Spleen (tissue), 13 donors: ENCODE results near the gene IL17B. TPM values are rescaled to one million over a fixed set of nuclear protein-coding genes. Genes with fewer than 3 reads are reported as not detected.
A peak's percentile ranks its signal among the peaks of the same experiment; 100 is the strongest.

Experiments
- DNase-seq: peaks from one replicate; pipeline ENCODE4 v3.0.0-alpha.2; 2020
- H3K27ac ChIP-seq, 8 donors: fragments of 200-600 bp; sonication (generic) in 7 of 8; 1 replicate in 4 of 8; 2 replicates in 4 of 8; pipeline versions ENCODE4 v1.5.0 to v1.8.0; 2016 to 2021; ENCODE audit warnings: inconsistent platforms in 4 of 8, mild to moderate bottlenecking in 4 of 8, moderate library complexity in 1 of 8
- H3K27me3 ChIP-seq, 7 donors: fragments of 200-600 bp; sonication (generic) in 6 of 7; replicated peaks in 1 of 7; 1 replicate in 4 of 7; 2 replicates in 3 of 7; pipeline versions ENCODE4 v1.5.0 to v1.8.0; 2016 to 2021; ENCODE audit warnings: inconsistent platforms in 3 of 7, mild to moderate bottlenecking in 1 of 7
- H3K36me3 ChIP-seq, 6 donors: fragments of 200-600 bp; sonication (generic) in 5 of 6; 1 replicate in 4 of 6; 2 replicates in 2 of 6; pipeline versions ENCODE4 v1.5.0 to v1.8.0; 2016 to 2021; ENCODE audit warnings: inconsistent platforms in 2 of 6
- H3K4me1 ChIP-seq, 6 donors: fragments of 200-600 bp; sonication (generic) in 5 of 6; 1 replicate in 3 of 6; 2 replicates in 3 of 6; pipeline versions ENCODE4 v1.5.0 to v1.8.0; 2016 to 2021; ENCODE audit warnings: inconsistent platforms in 3 of 6
- H3K4me3 ChIP-seq, 8 donors: fragments of 200-600 bp; sonication (generic) in 7 of 8; 1 replicate in 4 of 8; 2 replicates in 4 of 8; pipeline versions ENCODE4 v1.5.0 to v1.8.0; 2016 to 2021; ENCODE audit warnings: inconsistent platforms in 4 of 8, mild to moderate bottlenecking in 4 of 8, moderate library complexity in 2 of 8
- H3K9me3 ChIP-seq, 8 donors: fragments of 200-600 bp; sonication (generic) in 7 of 8; 1 replicate in 4 of 8; 2 replicates in 4 of 8; pipeline versions ENCODE4 v1.5.0 to v1.8.0; 2016 to 2021; ENCODE audit warnings: inconsistent platforms in 4 of 8
- CTCF ChIP-seq, 11 experiments: fragments of 200-600 bp in 7 of 11; fragments of 450-650 bp in 4 of 11; sonication (generic) in 4 of 11; IDR thresholded peaks in 8 of 11; conservative IDR thresholded peaks in 3 of 11; 1 replicate in 7 of 11; 2 replicates in 4 of 11; pipeline versions ENCODE4 v1.4.0 to v1.8.0; 2016 to 2021; ENCODE audit warnings: antibody characterized with exemption in 11 of 11, inconsistent platforms in 4 of 11, mild to moderate bottlenecking in 1 of 11
- POLR2A ChIP-seq, 3 donors: fragments of 450-650 bp; IDR thresholded peaks; one replicate each; pipeline ENCODE4 v1.5.1; 2017; ENCODE audit warnings: antibody characterized with exemption in 3 of 3, mild to moderate bottlenecking in 1 of 3
- POLR2AphosphoS5 ChIP-seq, 3 donors: sonication (generic); formaldehyde crosslinking; IDR thresholded peaks; one replicate each; pipeline ENCODE4 v1.5.1; 2017; ENCODE audit warnings: antibody characterized with exemption in 3 of 3
- WGBS, 5 donors: extraction: QIAGEN DNeasy Blood & Tissue Kit in 3 of 5; methylation state at CpG; one replicate each; pipeline versions ENCODE4 v1.1.5 to v1.1.7; 2013 to 2018; 5-methylcytosine and 5-hydroxymethylcytosine counted together
- intact Hi-C: fragments of 100-400 bp; cut with DNase I; formaldehyde crosslinking; loops from one replicate; pipeline ENCODE4 v1.15.0; 2023; ENCODE audit warnings: low total_unique reads
- long read RNA-seq, 2 donors: transcript quantifications; one replicate each; lab custom pipeline, GENCODE V29; 2026
- polyA plus RNA-seq, 3 donors: library from polyadenylated mRNA; stranded (reverse); fragments of 200-250 nt; gene quantifications; one replicate each; pipeline ENCODE4 v1.2.1, GENCODE V29; 2013
- total RNA-seq, 7 donors: library from RNA; depleted of rRNA in 3 of 7; stranded (reverse); fragments of >200 nt in 3 of 7; fragmentation: NEBNext Ultra II Directional in 4 of 7; extraction: Animal tissue kit (Norgen Biotek cat#: 25700) in 4 of 7; gene quantifications; one replicate each; pipeline versions ENCODE4 v1.1.0 to v1.2.1, GENCODE V29; 2016 to 2021
- donor health status: healthy with polysubstance abuse.
- donor health status: DM: no; HTN: no; CAD: no; lungs with moderate emphysema.
- donor health status: DM: no; HTN: no; CAD: no.
- donor health status: Bipolar disorder and iron deficiency.
- donor health status: healthy.
- donor health status: DM: no; HTN: no; CAD: no.
- donor health status: DM: yes; HTN: yes; CAD: no.

IL17B gene
- total RNA-seq (1 to 10 TPM in 2 of 7 donors, under 1 TPM in 1, not detected in 4; 0.57 to 1.4 (median 1.1) TPM), polyA plus RNA-seq (under 1 TPM; 0.30 to 0.62 (median 0.38) TPM)
- long read RNA-seq, donor 1, transcript IL17B-201 (3 exons, 696 nt): major isoform, 21 of 21 reads
- long read RNA-seq, donor 1, partial matches to known transcripts: 0 of 21 reads
- long read RNA-seq, donor 1, other reads (novel, unspliced or antisense): 0 of 21 reads
- long read RNA-seq, donor 2, transcript IL17B-201 (3 exons, 696 nt): major isoform, 9 of 9 reads
- long read RNA-seq, donor 2, partial matches to known transcripts: 0 of 9 reads
- long read RNA-seq, donor 2, other reads (novel, unspliced or antisense): 0 of 9 reads

- Histone ChIP-seq H3K4me1 (peaks cover 0 to 28% (median 12%) of the 10 kb centered on the region in 6 donors), H3K36me3 (no peaks in the 10 kb centered on the region), H3K27me3 (peaks cover 0 to 18% (median 0%) of the 10 kb centered on the region in 7 donors), H3K4me3 (no peak within 1 kb of the TSS), H3K9me3 (no peaks in the 10 kb centered on the region), H3K27ac (peak within 1 kb of the TSS in 3 of 8 donors; percentile 17 to 42 (median 41))
- DNase-seq: no peak
- intact Hi-C loops: no loop called here
- 78 to 92% (median 81%) methylated on average over 16 to 22 of the region's 22 CpGs for WGBS, 5 donors
- no peak for TF ChIP-seq CTCF (IDR thresholded peaks at IDR 0.05 in 8 of 11, conservative IDR thresholded peaks at IDR 0.05 in 3 of 11)
- no peak for TF ChIP-seq POLR2A (IDR thresholded peaks at IDR 0.05)
- TF ChIP-seq POLR2AphosphoS5 (IDR thresholded peaks at IDR 0.05): no peak
Observed at GRCh38 chr5:149379177-149379761, at the start of gene IL17B. IL17B (minus strand) TSS chr5:149379292; CDS start chr5:149379225, 67 bp downstream.

GRCh38 chr5:149428032-149428431 lies 48.9 kb upstream of the IL17B start:
- Histone ChIP-seq H3K4me1 (peaks cover 24 to 83% (median 48%) of the 10 kb centered on the region in 6 donors), H3K27ac (peak overlapping the region in 7 of 8 donors; percentile 36 to 76 (median 60))
- intact Hi-C loops: no loop called here

GRCh38 chr5:149427374-149427773 lies 48.3 kb upstream of the IL17B start:
- TF ChIP-seq POLR2A (IDR thresholded peaks at IDR 0.05) (no peak), POLR2AphosphoS5 (IDR thresholded peaks at IDR 0.05) (peak in 1 of 3 donors; percentile 51), CTCF (IDR thresholded peaks at IDR 0.05 in 8 of 11, conservative IDR thresholded peaks at IDR 0.05 in 3 of 11) (no peak)
- 63 to 89% (median 83%) methylated on average over 4 of the region's 4 CpGs for WGBS, 5 donors
- H3K36me3 ChIP-seq: peaks cover 0 to 68% (median 0%) of the 10 kb centered on the region in 6 donors
- peaks cover 28 to 89% (median 55%) of the 10 kb centered on the region in 6 donors for H3K4me1 ChIP-seq
- peak overlapping the region in 5 of 8 donors; percentile 21 to 76 (median 38) for H3K27ac ChIP-seq
- intact Hi-C loops: no loop called here
- peaks cover 0 to 3% (median 0%) of the 10 kb centered on the region in 7 donors for H3K27me3 ChIP-seq
- no peak overlapping the region for H3K4me3 ChIP-seq
- H3K9me3 ChIP-seq: no peaks in the 10 kb centered on the region
- no peak for DNase-seq

More at GRCh38 chr5:149428032-149428431, 48.9 kb upstream of the IL17B start:
- Histone ChIP-seq H3K4me3 (no peak overlapping the region), H3K27me3 (no peaks in the 10 kb centered on the region), H3K9me3 (peaks cover 0 to 2% (median 0%) of the 10 kb centered on the region in 8 donors), H3K36me3 (peaks cover 0 to 68% (median 0%) of the 10 kb centered on the region in 6 donors)
- no peak for DNase-seq
- TF ChIP-seq POLR2AphosphoS5 (IDR thresholded peaks at IDR 0.05) (no peak), POLR2A (IDR thresholded peaks at IDR 0.05) (no peak), CTCF (IDR thresholded peaks at IDR 0.05 in 8 of 11, conservative IDR thresholded peaks at IDR 0.05 in 3 of 11) (no peak)
- WGBS, 5 donors: 85 to 90% (median 87%) methylated on average over 5 of the region's 5 CpGs

GRCh38 chr5:149426931-149427330 lies 47.8 kb upstream of the IL17B start:
- Histone ChIP-seq H3K27ac (peak overlapping the region in 4 of 8 donors; percentile 21 to 76 (median 46)), H3K36me3 (peaks cover 0 to 68% (median 0%) of the 10 kb centered on the region in 6 donors), H3K9me3 (no peaks in the 10 kb centered on the region), H3K4me1 (peaks cover 30 to 94% (median 59%) of the 10 kb centered on the region in 6 donors), H3K4me3 (no peak overlapping the region), H3K27me3 (peaks cover 0 to 3% (median 0%) of the 10 kb centered on the region in 7 donors)
- intact Hi-C loops: no loop called here
- no peak for DNase-seq
- no peak for TF ChIP-seq CTCF (IDR thresholded peaks at IDR 0.05 in 8 of 11, conservative IDR thresholded peaks at IDR 0.05 in 3 of 11)
- TF ChIP-seq POLR2AphosphoS5 (IDR thresholded peaks at IDR 0.05): no peak
- no peak for TF ChIP-seq POLR2A (IDR thresholded peaks at IDR 0.05)
- WGBS, 5 donors: 87 to 98% (median 96%) methylated on average over 2 of the region's 2 CpGs
